ENCODE measurements around the gene RELA.

DNA sequence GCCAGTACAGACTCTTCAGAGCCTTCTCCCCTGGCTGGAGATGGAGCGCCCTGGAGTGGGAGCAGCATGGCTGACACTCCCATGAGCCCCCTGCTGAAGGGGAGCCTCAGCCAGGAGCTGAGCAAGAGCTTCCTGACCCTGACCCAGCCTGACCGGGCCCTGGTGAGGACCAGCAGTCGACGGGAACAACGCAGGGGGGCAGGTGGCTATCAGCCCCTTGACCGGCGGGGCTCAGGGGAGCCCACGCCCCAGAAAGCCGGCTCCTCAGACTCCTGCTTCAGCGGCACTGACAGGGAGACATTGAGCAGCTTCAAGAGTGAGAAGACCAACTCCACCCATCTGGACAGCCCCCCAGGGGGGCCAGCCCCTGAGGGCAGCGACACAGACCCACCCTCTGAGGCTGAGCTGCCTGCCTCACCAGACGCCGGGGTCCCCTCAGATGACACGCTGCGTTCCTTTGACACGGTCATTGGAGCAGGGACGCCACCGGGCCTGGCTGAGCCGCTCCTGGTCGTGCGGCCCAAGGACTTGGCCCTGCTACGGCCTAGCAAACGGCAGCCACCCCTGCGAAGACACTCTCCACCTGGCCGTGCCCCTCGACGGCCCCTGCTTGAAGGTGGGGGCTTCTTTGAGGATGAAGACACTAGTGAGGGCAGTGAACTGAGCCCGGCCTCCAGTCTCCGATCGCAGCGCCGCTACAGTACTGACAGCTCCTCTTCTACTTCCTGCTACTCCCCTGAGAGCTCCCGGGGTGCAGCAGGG is 44.5 kb downstream of the RELA start:
- TF ChIP-seq CTCF (tag by site-specific recombination; IDR thresholded peaks at IDR 0.05): no peak
- TF ChIP-seq, protein P1, sequence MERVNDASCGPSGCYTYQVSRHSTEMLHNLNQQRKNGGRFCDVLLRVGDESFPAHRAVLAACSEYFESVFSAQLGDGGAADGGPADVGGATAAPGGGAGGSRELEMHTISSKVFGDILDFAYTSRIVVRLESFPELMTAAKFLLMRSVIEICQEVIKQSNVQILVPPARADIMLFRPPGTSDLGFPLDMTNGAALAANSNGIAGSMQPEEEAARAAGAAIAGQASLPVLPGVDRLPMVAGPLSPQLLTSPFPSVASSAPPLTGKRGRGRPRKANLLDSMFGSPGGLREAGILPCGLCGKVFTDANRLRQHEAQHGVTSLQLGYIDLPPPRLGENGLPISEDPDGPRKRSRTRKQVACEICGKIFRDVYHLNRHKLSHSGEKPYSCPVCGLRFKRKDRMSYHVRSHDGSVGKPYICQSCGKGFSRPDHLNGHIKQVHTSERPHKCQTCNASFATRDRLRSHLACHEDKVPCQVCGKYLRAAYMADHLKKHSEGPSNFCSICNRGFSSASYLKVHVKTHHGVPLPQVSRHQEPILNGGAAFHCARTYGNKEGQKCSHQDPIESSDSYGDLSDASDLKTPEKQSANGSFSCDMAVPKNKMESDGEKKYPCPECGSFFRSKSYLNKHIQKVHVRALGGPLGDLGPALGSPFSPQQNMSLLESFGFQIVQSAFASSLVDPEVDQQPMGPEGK (tag by site-specific recombination; IDR thresholded peaks at IDR 0.05): no peak
- no peak for TF ChIP-seq MEIS1 (CRISPR knock-in tag; IDR thresholded peaks at IDR 0.05; ENCODE audit: borderline replicate concordance)
- TF ChIP-seq ZBTB10 (tag by site-specific recombination; IDR thresholded peaks at IDR 0.05): no peak
- TF ChIP-seq ZXDB (tag by site-specific recombination; IDR thresholded peaks at IDR 0.05): no peak
- no peak for TF ChIP-seq ZNF501 (tag by site-specific recombination; IDR thresholded peaks at IDR 0.05)
- TF ChIP-seq ZNF274 (IDR thresholded peaks at IDR 0.05; ENCODE audit: low read length): no peak
- TF ChIP-seq ZNF274 (tag by site-specific recombination; IDR thresholded peaks at IDR 0.05; ENCODE audit: borderline replicate concordance): no peak
- TF ChIP-seq TCF7L2 (IDR thresholded peaks at IDR 0.05; ENCODE audit: borderline replicate concordance, low read depth, low read length): no peak
- no peak for TF ChIP-seq ZNF354C (tag by site-specific recombination; IDR thresholded peaks at IDR 0.05; ENCODE audit: borderline replicate concordance, low read depth)
- no peak for TF ChIP-seq HOXA7 (CRISPR knock-in tag; IDR thresholded peaks at IDR 0.05; ENCODE audit: borderline replicate concordance)
- no peak for TF ChIP-seq ZNF530 (tag by site-specific recombination; IDR thresholded peaks at IDR 0.05; ENCODE audit: low read depth)
- TF ChIP-seq ZNF350 (tag by site-specific recombination; IDR thresholded peaks at IDR 0.05): no peak
- TF ChIP-seq, protein P2, sequence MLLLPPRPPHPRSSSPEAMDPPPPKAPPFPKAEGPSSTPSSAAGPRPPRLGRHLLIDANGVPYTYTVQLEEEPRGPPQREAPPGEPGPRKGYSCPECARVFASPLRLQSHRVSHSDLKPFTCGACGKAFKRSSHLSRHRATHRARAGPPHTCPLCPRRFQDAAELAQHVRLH (tag by site-specific recombination; IDR thresholded peaks at IDR 0.05): no peak
- no peak for TF ChIP-seq ZNF701 (tag by site-specific recombination; IDR thresholded peaks at IDR 0.05)

Data from HEK293 (cell line).